WERI-Rb-1 (cell line): ENCODE data around the gene PAQR3.

Experiments used
- DNase-seq: peaks from one replicate; pipeline ENCODE4 v3.0.0-alpha.2; 2020
- H3K27ac ChIP-seq: fragments of 250-450 bp; sonication (Bioruptor Pico); 2 replicates; pipeline ENCODE4 v1.5.1; 2020; ENCODE audit warnings: mild to moderate bottlenecking, moderate library complexity
- H3K27me3 ChIP-seq: fragments of 250-450 bp; sonication (Bioruptor Pico); 2 replicates; pipeline ENCODE4 v1.5.1; 2021; ENCODE audit warnings: mild to moderate bottlenecking, low read depth, moderate library complexity; ENCODE audit not compliant: insufficient read depth, severe bottlenecking
- H3K36me3 ChIP-seq: fragments of 250-450 bp; sonication (Bioruptor Pico); 2 replicates; pipeline ENCODE4 v1.5.1; 2020; ENCODE audit warnings: mild to moderate bottlenecking, moderate library complexity
- H3K4me3 ChIP-seq: 2 replicates; pipeline ENCODE4 v1.5.1; 2011; ENCODE audit warnings: low read depth, mild to moderate bottlenecking, control low read depth, low read length
- H3K9me3 ChIP-seq: fragments of 250-450 bp; sonication (Bioruptor Pico); 2 replicates; pipeline ENCODE4 v1.5.1; 2021; ENCODE audit warnings: mild to moderate bottlenecking, moderate library complexity; ENCODE audit not compliant: severe bottlenecking
- TF ChIP-seq, protein P1 (sequence below): IDR thresholded peaks from 2 replicates; pipeline ENCODE4 v1.5.1; 2011; ENCODE audit warnings: low read depth, mild to moderate bottlenecking, control low read depth, inconsistent platforms, low read length

Gene PAQR3

DNA sequence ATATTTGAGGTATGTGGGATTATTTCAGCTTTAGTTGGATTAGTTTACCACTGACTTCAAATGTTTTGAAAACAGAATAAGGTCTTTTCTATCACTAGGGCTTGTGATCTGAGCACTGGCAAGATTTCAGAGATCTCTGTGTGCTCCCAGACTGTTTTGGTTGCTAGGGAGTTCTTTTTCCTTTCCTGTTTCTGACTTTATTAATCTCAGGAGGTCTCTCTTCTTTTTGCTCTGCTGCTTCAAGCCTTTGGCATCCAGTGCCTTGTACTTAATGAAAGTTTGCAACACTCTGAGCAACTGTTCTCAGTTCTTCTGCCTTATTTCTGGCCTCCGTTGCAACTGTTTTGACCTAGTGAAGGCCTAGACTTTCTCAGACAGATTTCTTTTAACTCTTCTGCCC, 32.1 kb upstream of the PAQR3 start:
- DNase-seq, result no peak
- H3K27ac ChIP-seq, result no peak overlapping the region
- TF ChIP-seq, protein P1, sequence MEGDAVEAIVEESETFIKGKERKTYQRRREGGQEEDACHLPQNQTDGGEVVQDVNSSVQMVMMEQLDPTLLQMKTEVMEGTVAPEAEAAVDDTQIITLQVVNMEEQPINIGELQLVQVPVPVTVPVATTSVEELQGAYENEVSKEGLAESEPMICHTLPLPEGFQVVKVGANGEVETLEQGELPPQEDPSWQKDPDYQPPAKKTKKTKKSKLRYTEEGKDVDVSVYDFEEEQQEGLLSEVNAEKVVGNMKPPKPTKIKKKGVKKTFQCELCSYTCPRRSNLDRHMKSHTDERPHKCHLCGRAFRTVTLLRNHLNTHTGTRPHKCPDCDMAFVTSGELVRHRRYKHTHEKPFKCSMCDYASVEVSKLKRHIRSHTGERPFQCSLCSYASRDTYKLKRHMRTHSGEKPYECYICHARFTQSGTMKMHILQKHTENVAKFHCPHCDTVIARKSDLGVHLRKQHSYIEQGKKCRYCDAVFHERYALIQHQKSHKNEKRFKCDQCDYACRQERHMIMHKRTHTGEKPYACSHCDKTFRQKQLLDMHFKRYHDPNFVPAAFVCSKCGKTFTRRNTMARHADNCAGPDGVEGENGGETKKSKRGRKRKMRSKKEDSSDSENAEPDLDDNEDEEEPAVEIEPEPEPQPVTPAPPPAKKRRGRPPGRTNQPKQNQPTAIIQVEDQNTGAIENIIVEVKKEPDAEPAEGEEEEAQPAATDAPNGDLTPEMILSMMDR, result no peak
- H3K36me3 ChIP-seq, result no peaks in the 10 kb centered on the region
- no peaks in the 10 kb centered on the region for H3K9me3 ChIP-seq
- H3K27me3 ChIP-seq, result no peaks in the 10 kb centered on the region
- H3K4me3 ChIP-seq, result no peak overlapping the region

DNA sequence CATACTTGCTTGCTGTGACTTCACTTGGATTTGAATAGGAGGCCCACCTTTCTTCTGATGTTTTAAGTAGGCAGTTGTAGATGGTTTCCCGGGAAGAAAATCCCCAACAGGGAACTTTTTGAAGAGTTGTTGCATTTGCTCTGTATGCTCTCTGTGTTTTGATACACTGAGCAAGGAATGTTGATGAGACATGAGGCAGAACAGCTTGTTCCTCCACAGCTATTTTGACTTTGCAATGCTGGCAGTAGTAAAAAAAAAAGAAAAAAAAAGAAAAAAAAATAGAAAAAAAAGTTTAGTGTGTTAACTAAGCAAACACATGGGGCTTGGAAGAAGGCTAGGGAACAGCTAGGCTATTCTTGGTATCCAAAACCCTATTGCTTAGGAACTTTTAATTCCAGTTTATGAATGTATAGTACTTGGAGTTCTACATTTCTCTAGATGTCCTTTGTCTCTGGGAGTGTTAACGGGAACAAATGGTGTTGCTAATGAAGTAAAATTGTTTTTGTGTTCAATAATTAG, 23.4 kb upstream of the PAQR3 start:
- no peaks in the 10 kb centered on the region for H3K9me3 ChIP-seq
- no peak overlapping the region for H3K27ac ChIP-seq
- no peak overlapping the region for H3K4me3 ChIP-seq
- H3K27me3 ChIP-seq, result no peaks in the 10 kb centered on the region
- no peaks in the 10 kb centered on the region for H3K36me3 ChIP-seq
- TF ChIP-seq, protein P1, result no peak
- DNase-seq, result no peak

DNA sequence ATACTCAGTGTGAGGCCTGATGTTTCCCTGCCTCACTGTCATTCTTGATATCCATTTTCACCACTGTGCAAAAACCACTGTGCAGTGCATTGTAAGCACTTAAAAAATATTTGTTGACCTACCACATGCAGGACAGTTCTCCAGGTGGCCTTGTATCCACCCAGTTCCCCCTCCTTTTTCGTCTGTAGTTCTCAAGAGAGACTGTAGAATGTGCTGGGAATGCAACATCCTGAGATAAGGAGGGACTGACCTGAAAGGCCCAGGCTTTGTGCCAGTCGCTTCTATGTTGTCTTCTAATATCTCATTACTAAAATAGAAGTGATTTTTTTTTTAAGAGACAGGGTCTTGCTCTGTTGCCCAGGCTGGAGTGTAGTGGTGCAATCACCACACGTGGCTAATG, 21.7 kb upstream of the PAQR3 start:
- TF ChIP-seq, protein P1, result no peak
- Histone ChIP-seq H3K4me3 (no peak overlapping the region), H3K27ac (no peak overlapping the region), H3K9me3 (no peaks in the 10 kb centered on the region), H3K27me3 (no peaks in the 10 kb centered on the region), H3K36me3 (no peaks in the 10 kb centered on the region)
- no peak for DNase-seq

DNA sequence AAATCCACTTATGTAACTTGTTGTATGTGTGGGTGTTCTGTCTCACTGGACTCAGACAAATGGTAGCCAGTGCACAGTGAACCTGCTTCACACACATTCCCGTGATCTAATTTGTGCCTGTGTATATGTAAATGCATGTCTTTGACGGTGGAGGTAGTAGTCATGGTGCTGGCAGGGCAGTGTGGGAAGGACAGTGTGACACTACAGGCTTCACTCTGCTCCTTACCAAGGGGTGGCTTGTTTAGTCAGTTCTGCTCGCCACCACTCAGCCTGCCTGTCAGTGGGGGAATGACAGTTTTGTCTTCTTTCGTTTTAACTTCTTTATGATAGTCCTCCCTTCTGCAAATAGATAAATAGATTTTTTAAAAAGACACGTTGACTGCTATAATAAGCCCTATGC, 17.7 kb upstream of the PAQR3 start:
- Histone ChIP-seq H3K9me3 (no peaks in the 10 kb centered on the region), H3K27ac (no peak overlapping the region), H3K27me3 (no peaks in the 10 kb centered on the region), H3K4me3 (no peak overlapping the region), H3K36me3 (no peaks in the 10 kb centered on the region)
- DNase-seq, result no peak
- TF ChIP-seq, protein P1, result no peak

DNA sequence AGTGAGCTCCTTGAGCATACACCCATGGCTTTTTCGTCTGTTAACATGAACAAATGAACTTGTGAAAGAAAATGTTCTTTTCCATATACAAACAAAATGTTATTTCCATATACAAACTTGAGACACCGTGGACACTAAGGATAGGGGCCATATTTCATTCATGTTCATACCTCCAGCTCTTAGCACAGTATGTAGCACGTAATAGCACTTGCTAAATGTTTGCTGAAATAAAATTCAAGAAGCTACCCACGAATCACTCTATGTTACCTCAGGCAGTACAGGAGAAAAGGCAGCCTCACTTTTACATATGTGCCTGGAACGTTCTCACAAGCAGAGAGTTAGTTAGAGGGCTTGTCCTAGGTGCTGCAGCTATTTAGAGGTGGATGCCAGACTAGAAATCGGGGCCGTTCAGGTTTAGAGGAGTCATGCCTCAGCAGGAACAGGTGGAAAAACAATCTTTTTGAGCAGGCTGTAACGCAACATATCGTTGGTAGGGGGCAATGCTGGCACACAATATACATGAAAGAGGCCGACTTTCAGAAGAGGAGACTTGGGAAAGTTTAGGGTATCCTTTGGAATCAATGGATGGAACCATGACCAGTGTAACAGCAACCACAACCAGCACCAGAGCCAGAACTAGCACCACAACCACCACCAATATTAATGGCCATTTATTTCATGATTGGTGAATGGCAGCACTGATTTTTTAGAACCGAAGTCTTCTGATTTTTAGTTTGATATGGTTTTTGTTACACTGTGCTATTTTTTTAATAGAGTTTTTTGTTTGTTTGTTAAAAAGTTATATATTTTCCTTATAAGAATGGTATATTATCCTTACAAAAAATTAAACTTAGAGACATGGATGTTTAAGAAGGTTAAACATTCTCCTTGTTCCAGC, 14.8 kb upstream of the PAQR3 start:
- no peak overlapping the region for H3K4me3 ChIP-seq
- H3K27ac ChIP-seq, result no peak overlapping the region
- peak; percentile 43 for DNase-seq
- no peaks in the 10 kb centered on the region for H3K36me3 ChIP-seq
- TF ChIP-seq, protein P1, result peak; percentile 69
- no peaks in the 10 kb centered on the region for H3K27me3 ChIP-seq
- H3K9me3 ChIP-seq, result no peaks in the 10 kb centered on the region
